Measurements from ENCODE around the gene TSC22D1. TPM values are rescaled to one million over a fixed set of nuclear protein-coding genes. Genes with fewer than 3 reads are reported as not detected.

The TSC22D1 gene
- total RNA-seq, 1 experiment from 2014 or later = 79.2 TPM

GRCh38 chr13:44420376-44421220 lies 155.5 kb downstream of the TSC22D1 start:
- Histone ChIP-seq H3K4me3 (no peak overlapping the region), H3K27me3 (ENCODE audit: insufficient read depth, low read depth) (no peaks in the 10 kb centered on the region), H3F3A (ENCODE audit: insufficient read depth, low read depth) (no peaks in the 10 kb centered on the region), H2AFZ (no peak overlapping the region), H4K20me1 (ENCODE audit: insufficient read depth) (no peaks in the 10 kb centered on the region), H3K79me2 (ENCODE audit: low read depth) (no peaks in the 10 kb centered on the region), H3K9me3 (ENCODE audit: insufficient read depth, low read depth) (no peaks in the 10 kb centered on the region), H3K27ac (no peak overlapping the region), H3K36me3 (ENCODE audit: low read depth) (no peaks in the 10 kb centered on the region), H3K4me1 (replicated peaks; ENCODE audit: insufficient read depth) (no peaks in the 10 kb centered on the region), H3K4me2 (no peak overlapping the region), H3K9me2 (ENCODE audit: insufficient read depth) (no peaks in the 10 kb centered on the region)
- DNase-seq = no peak
- intact Hi-C loops (cut with micrococcal nuclease; ENCODE audit: unreplicated experiment) = no loop called here
- BruUV-seq (replicated peaks) = no TSS peak
- CTCF ChIA-PET = no interaction called here
- POLR2A ChIA-PET (ENCODE audit: unreplicated experiment) = interaction anchor here (0.6 kb wide), 1 partner anchor 1724 kb away, joined by 4 read pairs; no protein-coding TSS in a partner anchor
- TF ChIP-seq EZH2 (IDR thresholded peaks at IDR 0.05; ENCODE audit: low read depth) (no peak), CTCF (conservative IDR thresholded peaks at IDR 0.05) (no peak)

- POLR2A ChIA-PET (ENCODE audit: unreplicated experiment) = no interaction called here
- no TSS peak for BruUV-seq (replicated peaks)
Observed at GRCh38 chr13:44417876-44418275, 158.3 kb downstream of the TSC22D1 start.

GRCh38 chr13:44417446-44417845 lies 158.7 kb downstream of the TSC22D1 start:
- no peak overlapping the region for H3K27ac ChIP-seq
- POLR2A ChIA-PET (ENCODE audit: unreplicated experiment) = no interaction called here
- no peaks in the 10 kb centered on the region for H3K4me1 ChIP-seq (replicated peaks; ENCODE audit: insufficient read depth)
- H4K20me1 ChIP-seq (ENCODE audit: insufficient read depth) = no peaks in the 10 kb centered on the region
- no TSS peak for BruUV-seq (replicated peaks)
- H3K4me2 ChIP-seq = no peak overlapping the region
- no peaks in the 10 kb centered on the region for H3K9me2 ChIP-seq (ENCODE audit: insufficient read depth)
- no peaks in the 10 kb centered on the region for H3K27me3 ChIP-seq (ENCODE audit: insufficient read depth, low read depth)
- DNase-seq = no peak
- no peaks in the 10 kb centered on the region for H3K9me3 ChIP-seq (ENCODE audit: insufficient read depth, low read depth)
- no peak overlapping the region for H3K4me3 ChIP-seq
- CTCF ChIA-PET = no interaction called here
- H3F3A ChIP-seq (ENCODE audit: insufficient read depth, low read depth) = no peaks in the 10 kb centered on the region
- intact Hi-C loops (cut with micrococcal nuclease; ENCODE audit: unreplicated experiment) = no loop called here
- TF ChIP-seq CTCF (conservative IDR thresholded peaks at IDR 0.05) (no peak), EZH2 (IDR thresholded peaks at IDR 0.05; ENCODE audit: low read depth) (no peak)
- H2AFZ ChIP-seq = no peak overlapping the region
- no peaks in the 10 kb centered on the region for H3K36me3 ChIP-seq (ENCODE audit: low read depth)
- H3K79me2 ChIP-seq (ENCODE audit: low read depth) = no peaks in the 10 kb centered on the region

More at GRCh38 chr13:44417876-44418275, 158.3 kb downstream of the TSC22D1 start:
- CTCF ChIA-PET = interaction anchor here (0.7 kb wide), 1 partner anchor 18 kb away, joined by 3 read pairs; no protein-coding TSS in a partner anchor
- no peak overlapping the region for H3K4me2 ChIP-seq
- no peaks in the 10 kb centered on the region for H3K9me2 ChIP-seq (ENCODE audit: insufficient read depth)
- H3K27ac ChIP-seq = no peak overlapping the region
- H3F3A ChIP-seq (ENCODE audit: insufficient read depth, low read depth) = no peaks in the 10 kb centered on the region
- no peaks in the 10 kb centered on the region for H3K36me3 ChIP-seq (ENCODE audit: low read depth)
- H3K9me3 ChIP-seq (ENCODE audit: insufficient read depth, low read depth) = no peaks in the 10 kb centered on the region
- TF ChIP-seq CTCF (conservative IDR thresholded peaks at IDR 0.05) (no peak), EZH2 (IDR thresholded peaks at IDR 0.05; ENCODE audit: low read depth) (no peak)
- no peak overlapping the region for H2AFZ ChIP-seq
- no peaks in the 10 kb centered on the region for H3K79me2 ChIP-seq (ENCODE audit: low read depth)
- no peak overlapping the region for H3K4me3 ChIP-seq
- no peaks in the 10 kb centered on the region for H4K20me1 ChIP-seq (ENCODE audit: insufficient read depth)
- no peak for DNase-seq
- H3K4me1 ChIP-seq (replicated peaks; ENCODE audit: insufficient read depth) = no peaks in the 10 kb centered on the region
- intact Hi-C loops (cut with micrococcal nuclease; ENCODE audit: unreplicated experiment) = no loop called here
- no peaks in the 10 kb centered on the region for H3K27me3 ChIP-seq (ENCODE audit: insufficient read depth, low read depth)

Data from PC-9 (cell line).